HG03045 (cell line): ENCODE data around the gene EN2.

ENCODE experiments used
- ATAC-seq: cut with Tn5 transposase; IDR thresholded peaks from one replicate; pipeline ENCODE4 v1.9.1; 2021; ENCODE audit warnings: mild to moderate bottlenecking, moderate library complexity; ENCODE audit not compliant: unreplicated experiment

Gene EN2

GRCh38 chr7:155449869-155450557, 7.9 kb upstream of the EN2 start:
- no peak for ATAC-seq

GRCh38 chr7:155450558-155450969, 7.4 kb upstream of the EN2 start:
- ATAC-seq = no peak

DNA sequence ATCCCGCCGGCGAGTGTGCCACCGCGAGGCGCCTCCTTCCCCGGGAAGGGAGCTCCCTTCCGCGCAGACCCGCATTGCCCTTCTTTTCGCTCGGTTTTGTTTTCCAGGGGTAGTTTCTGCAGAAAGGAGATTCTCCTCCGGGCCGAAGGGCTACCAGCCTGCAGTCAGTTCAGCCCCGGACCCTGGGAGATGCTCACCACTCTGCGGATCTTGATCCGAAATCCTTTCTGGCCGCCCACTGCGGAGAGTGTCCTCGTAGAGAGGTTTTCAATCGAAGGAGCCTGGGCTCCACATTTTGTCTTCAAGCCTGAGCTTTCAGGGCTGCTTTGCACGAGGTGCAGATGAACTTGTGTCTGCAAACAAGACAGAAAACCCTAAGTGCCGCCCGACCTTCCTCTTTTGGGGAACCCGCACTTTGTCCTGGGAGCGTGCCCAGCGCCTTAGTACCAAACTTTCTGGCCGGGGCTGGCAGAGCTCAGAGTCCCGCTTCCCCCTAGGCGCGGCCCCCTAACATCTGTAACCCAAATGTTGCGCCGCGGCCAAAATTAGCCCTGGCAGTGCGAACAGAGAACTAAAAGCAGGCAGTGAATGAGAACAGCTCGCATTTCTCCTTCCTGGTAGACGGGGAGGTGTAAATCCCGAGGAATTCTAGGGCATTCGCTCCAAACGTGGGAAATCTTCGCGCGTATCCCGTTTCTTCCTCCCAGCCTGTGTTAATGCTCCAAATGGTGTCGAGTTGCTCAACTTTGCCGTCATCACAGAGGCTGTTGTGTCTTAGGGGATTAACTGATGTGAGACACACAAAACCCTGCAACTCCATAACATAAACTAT, 6.7 kb upstream of the EN2 start:
- no peak for ATAC-seq

DNA sequence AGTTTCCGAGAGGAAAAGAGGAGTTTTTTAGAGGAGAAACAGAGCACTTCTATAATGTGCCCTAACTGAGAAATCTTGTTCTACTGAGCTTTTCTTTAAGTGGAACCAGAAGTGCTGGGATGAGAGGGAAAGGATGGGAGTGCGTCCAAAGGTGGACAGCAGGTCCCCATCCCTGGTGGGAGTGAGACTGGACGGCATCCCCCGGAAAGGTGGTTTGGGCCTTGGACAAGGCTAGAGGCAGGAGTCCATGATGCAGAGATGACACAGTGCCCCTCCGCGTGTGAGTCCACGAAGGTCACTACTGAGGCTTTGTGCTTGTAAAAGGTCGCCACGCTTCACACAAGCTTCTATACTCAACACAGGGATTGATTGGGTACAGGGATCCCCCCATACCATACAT, 6.1 kb upstream of the EN2 start:
- ATAC-seq = no peak

- no peak for ATAC-seq
These were observed 5.2 kb upstream of the EN2 start for GRCh38 chr7:155452505-155453295.

DNA sequence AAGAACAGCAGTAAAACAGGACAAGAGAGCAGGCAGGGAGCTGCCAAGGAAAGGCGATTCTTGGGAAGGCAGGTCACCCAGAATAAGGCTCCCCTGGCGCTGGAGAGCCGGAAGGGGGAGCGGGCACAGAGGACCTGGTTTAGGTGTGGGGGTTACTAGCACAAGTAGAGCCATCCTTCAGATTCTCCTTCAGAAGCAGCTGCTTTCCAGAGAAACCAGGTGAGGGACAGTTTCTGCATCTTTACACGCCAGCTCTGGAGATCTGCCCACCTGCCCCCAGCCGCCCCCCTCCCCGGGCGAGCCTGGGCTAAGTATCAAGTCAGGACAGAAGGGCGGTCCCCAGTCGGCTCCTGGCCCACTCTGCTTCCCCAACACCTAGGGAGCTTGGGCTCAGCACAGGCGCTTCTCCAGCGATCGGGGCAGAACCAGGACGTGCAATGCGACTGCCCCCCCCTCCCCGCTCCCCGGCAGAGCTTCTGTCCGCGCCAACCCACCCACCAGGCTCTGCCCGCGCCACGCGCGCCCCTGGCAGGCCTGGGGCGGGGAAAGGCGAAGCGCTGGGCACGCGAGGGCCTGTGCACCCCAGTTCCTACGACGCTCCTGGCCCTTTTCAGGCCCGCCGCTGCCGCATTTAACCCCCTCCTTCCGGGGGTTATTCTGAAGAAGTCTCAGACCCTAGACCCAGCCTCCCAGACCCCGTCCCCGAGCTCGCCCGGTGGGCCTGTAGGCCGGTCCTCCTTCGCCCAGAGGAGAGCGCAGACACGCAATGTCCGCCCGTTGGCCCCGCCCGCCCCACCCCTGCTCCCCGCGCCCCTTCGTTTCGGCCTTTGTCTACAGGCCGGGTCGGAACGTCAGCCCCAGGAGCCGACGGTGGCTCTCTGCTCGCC, 4.4 kb upstream of the EN2 start:
- no peak for ATAC-seq

- ATAC-seq = no peak
These were observed 3.5 kb upstream of the EN2 start for GRCh38 chr7:155454183-155455112.

DNA sequence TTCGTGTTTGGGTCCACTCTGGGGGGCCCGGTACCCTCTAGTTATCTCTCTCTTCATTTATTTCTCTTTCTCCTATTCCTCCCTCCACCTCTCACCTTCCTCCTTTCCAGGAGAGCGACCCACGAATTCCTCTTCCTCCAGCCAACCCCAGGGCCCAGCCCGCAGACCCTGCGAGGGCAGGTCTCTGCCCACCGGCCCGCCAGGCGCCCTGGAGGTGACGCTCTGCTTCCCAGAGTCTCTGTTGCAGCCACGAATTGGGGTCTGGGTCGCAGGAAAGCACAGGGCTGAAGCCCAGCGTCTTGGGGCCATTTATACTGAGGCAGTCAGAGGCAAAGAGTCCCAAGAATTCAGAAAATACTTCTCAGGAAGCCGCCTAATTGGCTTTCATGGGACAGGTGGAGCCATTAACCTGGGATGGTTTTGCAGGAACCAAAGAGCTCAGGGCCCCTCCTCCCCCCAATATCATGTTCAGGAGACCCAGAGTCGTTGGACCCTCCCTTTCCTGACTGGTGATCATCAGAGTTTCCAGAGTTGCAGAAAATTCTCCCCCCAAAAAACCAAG, 2.7 kb upstream of the EN2 start:
- ATAC-seq = no peak

DNA sequence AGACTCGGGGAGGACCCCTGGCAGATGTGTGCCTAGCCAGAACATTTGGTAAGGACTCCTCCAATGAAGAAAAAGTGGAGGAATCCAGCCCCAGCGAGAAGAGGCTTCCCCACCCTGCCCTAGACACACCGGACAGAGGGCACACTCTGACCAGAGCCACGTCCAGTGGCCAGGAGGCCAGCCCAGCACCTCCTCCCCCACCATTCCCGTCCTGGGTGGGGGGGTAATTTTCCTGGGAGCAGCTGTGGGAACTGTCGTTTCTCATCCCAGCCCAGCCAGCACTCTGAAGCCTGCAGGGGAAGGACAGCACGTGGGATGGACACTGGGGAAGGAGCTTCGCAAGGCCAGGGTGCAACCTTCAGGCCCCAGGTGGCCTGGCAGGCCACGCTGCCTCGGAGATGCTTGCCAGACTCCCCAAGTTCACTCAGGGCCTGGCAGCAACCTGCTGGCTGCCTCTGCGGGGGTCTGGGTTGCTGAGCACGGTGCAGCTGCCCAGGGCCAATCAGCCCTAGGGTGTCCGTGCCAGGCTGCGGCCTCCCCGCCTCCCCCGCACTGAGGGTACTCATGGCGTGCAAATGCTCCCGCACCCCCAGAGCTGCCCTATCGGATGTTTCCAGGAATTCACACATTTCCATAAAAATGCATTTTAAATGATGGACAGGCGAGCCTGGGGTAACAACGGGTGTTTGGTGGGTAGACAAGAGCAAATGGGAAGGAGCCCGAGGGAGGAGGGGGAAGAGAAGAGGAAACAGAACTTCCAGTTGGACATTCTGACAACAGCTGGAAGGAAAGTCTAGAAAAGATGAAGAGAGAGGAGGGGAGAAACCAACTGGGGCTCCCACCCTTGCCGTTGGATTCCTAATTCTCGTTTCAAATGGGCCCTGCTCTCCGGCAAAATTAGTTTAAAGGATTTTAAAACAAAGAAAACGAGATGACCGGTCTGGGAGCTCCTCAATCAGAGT, 1.9 kb upstream of the EN2 start:
- ATAC-seq = no peak

GRCh38 chr7:155456738-155457543, 988 bp upstream of the EN2 start:
- no peak for ATAC-seq

GRCh38 chr7:155457544-155458110, 302 bp upstream of the EN2 start:
- no peak for ATAC-seq

DNA sequence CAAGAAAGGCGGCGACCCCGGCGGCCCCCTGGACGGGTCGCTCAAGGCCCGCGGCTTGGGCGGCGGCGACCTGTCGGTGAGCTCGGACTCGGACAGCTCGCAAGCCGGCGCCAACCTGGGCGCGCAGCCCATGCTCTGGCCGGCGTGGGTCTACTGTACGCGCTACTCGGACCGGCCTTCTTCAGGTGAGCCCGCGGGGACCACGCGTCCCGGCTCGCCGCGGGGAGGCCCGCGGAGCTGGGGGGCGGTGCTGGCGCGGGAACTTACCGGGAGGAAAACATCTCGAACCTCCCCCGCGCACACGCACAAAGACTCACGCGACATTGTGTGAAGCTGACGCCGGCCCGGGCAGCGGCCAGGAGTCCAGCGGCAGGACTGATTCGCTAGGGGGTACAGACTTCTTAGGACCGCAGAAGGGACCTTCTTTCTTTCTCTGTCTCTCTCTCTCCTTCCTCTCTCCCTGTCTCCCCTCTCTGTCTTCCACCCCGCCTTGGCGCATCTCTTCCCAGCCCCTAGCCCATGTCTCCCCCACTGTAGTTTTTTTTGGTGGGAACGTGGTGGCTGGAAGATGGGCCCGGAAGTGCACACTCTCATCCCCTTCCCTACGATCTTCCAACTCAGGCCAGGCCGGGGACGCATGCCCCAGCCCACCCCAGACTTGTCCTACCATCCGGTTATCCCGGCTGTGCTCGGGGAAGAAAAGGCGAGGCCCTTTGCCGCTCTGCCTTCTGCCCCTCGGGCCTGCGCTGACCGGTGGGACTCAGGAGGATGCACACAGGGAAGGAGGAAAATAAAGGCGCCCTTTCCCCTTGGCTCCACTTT, 1.2 kb downstream of the EN2 start:
- ATAC-seq = no peak

DNA sequence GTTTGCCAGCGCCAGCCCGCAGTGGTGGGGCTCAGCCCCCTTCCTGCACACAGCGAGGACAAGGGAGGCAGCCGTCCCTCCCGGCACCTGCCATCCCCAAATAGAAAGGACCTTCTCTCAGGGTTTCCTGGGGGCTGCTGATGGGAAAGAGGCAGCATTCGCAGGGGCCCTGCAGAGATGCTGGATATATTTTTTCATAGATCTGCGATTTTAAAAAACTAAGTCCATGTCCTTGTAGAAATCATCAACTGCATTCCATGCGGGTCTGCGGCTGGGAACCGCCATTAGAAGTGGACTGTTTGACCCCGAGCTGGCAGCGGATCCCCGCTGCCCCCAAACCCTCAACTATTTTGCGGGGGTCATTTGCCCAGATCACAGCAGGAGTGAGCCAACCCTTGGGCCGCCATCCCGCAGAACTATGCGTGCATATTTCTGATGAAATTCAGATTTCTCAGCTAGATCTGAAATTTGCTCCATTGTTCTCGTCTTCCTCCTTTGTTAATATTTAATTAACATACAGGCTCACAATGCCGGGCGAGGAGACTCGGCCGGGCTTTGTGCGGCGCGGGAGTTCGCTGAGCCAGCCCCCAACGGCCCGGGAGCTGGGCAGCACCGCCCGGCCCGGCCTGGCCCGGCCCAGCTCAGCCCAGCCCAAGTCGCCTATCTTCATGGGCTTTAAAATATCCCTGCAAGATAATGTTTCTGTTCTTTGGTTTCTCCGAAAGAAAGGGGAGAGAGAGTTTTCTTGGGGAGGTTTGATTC, 2.0 kb downstream of the EN2 start:
- no peak for ATAC-seq

GRCh38 chr7:155460926-155461613, 3.1 kb downstream of the EN2 start:
- no peak for ATAC-seq

GRCh38 chr7:155461631-155462030, 3.7 kb downstream of the EN2 start:
- ATAC-seq = no peak
